ENCODE measurements around the gene DNAAF5. TPM values are rescaled to one million over a fixed set of nuclear protein-coding genes. Genes with fewer than 3 reads are reported as not detected.
A peak's percentile ranks its signal among the peaks of the same experiment; 100 is the strongest.

DNAAF5 gene
- total RNA-seq, 2 experiments from 2014 or later, result 36.4 to 36.8 TPM

GRCh38 chr7:805261-805660 is 78.8 kb downstream of the DNAAF5 start:
- TF ChIP-seq, protein P1, sequence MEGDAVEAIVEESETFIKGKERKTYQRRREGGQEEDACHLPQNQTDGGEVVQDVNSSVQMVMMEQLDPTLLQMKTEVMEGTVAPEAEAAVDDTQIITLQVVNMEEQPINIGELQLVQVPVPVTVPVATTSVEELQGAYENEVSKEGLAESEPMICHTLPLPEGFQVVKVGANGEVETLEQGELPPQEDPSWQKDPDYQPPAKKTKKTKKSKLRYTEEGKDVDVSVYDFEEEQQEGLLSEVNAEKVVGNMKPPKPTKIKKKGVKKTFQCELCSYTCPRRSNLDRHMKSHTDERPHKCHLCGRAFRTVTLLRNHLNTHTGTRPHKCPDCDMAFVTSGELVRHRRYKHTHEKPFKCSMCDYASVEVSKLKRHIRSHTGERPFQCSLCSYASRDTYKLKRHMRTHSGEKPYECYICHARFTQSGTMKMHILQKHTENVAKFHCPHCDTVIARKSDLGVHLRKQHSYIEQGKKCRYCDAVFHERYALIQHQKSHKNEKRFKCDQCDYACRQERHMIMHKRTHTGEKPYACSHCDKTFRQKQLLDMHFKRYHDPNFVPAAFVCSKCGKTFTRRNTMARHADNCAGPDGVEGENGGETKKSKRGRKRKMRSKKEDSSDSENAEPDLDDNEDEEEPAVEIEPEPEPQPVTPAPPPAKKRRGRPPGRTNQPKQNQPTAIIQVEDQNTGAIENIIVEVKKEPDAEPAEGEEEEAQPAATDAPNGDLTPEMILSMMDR (IDR thresholded peaks at IDR 0.05), result no peak
- no peaks in the 10 kb centered on the region for H3K27me3 Mint-ChIP-seq

DNA sequence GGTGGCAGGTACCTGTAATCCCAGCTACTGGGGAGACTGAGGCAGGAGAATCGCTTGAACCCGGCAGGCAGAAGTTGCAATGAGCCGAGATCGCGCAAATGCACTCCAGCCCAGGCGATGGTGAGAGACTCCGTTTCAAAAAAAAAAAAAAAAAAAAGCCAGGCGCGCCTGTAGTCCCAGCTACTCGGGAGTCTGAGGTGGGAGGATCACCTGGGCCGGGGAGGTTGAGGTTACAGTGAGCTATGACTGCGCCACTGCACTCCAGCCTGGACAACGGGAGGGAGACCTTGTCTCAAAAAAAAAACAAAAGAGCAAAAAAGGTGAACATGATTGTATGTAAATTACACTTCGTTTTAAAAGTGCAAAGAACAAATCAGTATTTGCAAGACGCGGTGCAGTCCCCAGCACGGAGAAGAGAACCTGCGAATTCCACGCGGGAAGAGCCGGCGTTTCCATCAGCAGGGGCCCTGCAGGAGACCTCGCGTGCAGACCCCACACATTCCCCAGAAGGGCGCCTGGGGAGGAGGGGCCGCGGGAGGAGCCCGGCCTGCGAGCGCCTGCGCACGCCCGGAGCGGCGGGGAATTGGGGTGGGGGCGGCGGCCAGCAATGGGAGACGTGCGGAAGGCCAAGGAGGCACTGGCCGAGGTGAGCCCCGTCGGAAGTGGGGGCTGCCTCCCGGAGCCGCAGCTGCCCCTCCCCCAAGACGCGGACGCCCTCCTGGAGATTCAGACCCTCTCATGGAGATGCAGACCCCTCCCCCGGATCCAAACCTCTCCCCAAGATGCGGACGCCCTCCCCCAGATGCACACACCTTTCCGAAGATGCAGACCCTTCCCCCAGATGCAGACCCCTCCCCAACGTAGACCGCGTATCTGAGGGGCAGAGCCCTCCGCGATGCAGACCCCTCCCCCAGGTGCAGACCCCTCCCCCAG is 89.1 kb downstream of the DNAAF5 start:
- ATAC-seq (no peak), DNase-seq (peak; percentile 47)
- H3K4me3 Mint-ChIP-seq, result peak overlapping the region; percentile 67
- H3K4me1 Mint-ChIP-seq (ENCODE audit: low read depth), result peaks cover 49% of the 10 kb centered on the region
- POLR2A ChIA-PET, result interaction anchor here (1.1 to 2.6 kb wide), 2 partner anchors 7 to 16 kb away, joined by 3 to 14 read pairs; partner anchors contain the start of gene SUN1
- CTCF ChIA-PET, result interaction anchor here (1.5 kb wide), 1 partner anchor 16 kb away, joined by 11 read pairs; the partner anchor contains the start of gene SUN1
- no peaks in the 10 kb centered on the region for H3K9me3 Mint-ChIP-seq
- intact Hi-C loops (cut with micrococcal nuclease), result no loop called here
- H3K36me3 Mint-ChIP-seq (ENCODE audit: low read depth), result peaks cover 15% of the 10 kb centered on the region
- peaks cover 17% of the 10 kb centered on the region for H3K27me3 Mint-ChIP-seq
- TF ChIP-seq, protein P1 (IDR thresholded peaks at IDR 0.05), result no peak
- H3K27ac Mint-ChIP-seq, result peak overlapping the region; percentile 38

More at GRCh38 chr7:805261-805660, 78.8 kb downstream of the DNAAF5 start:
- Mint-ChIP-seq H3K36me3 (ENCODE audit: low read depth) (no peaks in the 10 kb centered on the region), H3K4me3 (no peak overlapping the region), H3K27ac (no peak overlapping the region), H3K9me3 (no peaks in the 10 kb centered on the region), H3K4me1 (ENCODE audit: low read depth) (no peaks in the 10 kb centered on the region)
- intact Hi-C loops (cut with micrococcal nuclease), result no loop called here
- POLR2A ChIA-PET, result no interaction called here
- DNase-seq (no peak), ATAC-seq (no peak)
- CTCF ChIA-PET, result no interaction called here

DNA sequence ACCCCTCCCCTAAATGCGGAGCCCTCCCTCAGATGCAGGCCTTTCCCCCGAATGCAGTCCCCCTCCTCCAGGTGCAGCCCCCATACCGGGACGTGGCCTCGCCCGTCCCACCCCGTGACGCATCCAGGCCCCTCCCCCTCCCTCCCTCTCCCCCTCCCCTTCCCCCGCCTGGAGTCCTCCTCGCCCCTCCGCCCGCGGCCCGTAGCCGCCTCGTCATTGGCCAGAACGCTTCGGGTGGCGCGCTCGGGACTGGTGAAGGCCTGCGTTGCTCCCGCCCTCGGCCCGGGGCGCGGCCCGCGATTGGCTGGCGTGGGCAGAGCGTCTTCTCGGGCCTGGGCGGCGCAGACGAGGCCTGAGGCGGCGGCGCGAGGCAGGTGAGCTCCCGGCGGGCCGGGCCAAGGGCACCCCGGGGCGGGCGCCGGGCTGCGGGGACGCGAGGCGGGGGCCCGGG is 89.8 kb downstream of the DNAAF5 start:
- DNase-seq (peak; percentile 97), ATAC-seq (peak; percentile 97)
- peaks cover 15% of the 10 kb centered on the region for H3K27me3 Mint-ChIP-seq
- ChIA-PET POLR2A (interaction anchor here (1.0 to 2.6 kb wide), 5 partner anchors 8 to 135 kb away, joined by 3 to 14 read pairs (median 3); partner anchors contain the start of genes GET4 and SUN1), CTCF (interaction anchor here (1.4 to 1.5 kb wide), 3 partner anchors 12 to 57 kb away, joined by 6 to 11 read pairs (median 9); partner anchors contain the start of gene SUN1)
- H3K4me1 Mint-ChIP-seq (ENCODE audit: low read depth), result peaks cover 55% of the 10 kb centered on the region
- H3K9me3 Mint-ChIP-seq, result no peaks in the 10 kb centered on the region
- intact Hi-C loops (cut with micrococcal nuclease), result no loop called here
- H3K36me3 Mint-ChIP-seq (ENCODE audit: low read depth), result peaks cover 18% of the 10 kb centered on the region
- TF ChIP-seq, protein P1 (IDR thresholded peaks at IDR 0.05), result no peak
- no peak overlapping the region for H3K27ac Mint-ChIP-seq
- peak overlapping the region; percentile 67 for H3K4me3 Mint-ChIP-seq

DNA sequence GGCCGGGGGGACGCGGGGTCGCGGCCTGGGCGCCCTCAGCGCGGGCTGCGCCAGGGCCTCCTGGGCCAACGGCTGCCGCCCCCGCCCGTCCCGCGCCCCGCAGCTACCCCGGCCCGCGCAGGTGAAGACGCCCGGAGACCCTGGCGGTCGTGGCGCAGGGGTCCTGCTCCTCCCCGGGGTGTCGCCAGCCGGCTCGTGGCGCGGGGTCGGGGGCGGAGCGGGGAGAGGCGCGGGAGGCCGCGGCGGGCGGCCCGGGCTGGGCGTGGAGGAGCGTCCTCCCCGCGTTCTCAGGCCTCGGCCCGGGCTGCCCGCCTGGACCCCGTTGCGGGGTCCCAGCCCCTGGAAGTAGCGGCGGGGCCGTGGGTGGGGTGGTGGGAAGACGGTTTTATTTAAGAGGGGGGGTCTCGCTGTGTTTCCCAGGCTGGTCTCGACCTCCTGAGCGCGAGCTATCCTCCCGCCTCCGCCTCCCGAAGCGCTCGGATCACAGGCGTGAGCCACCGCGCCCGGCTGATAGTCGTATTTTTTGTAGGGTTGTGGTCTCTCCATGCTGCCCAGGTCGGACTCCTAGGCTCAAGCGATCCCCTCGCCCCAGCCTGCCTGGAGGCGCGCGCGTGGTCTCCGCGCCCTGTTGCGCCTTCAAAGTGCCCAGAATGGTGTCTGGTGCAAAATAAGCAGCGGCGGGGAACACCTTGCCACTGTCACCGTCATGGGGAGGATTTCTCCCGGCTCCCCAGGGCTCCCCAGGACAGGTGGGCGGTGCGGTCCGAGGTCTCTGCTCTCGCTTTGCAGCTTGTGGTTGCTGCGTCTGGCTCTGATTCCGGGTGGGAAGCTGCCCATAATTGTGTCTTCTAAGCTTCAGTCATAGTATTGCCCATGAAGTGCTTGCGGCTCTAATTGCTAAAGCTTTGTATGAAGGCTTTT is 90.5 kb downstream of the DNAAF5 start:
- Mint-ChIP-seq H3K36me3 (ENCODE audit: low read depth) (peaks cover 21% of the 10 kb centered on the region), H3K27ac (peak overlapping the region; percentile 90), H3K9me3 (no peaks in the 10 kb centered on the region), H3K4me1 (ENCODE audit: low read depth) (peaks cover 57% of the 10 kb centered on the region), H3K4me3 (peak overlapping the region; percentile 93), H3K27me3 (peaks cover 12% of the 10 kb centered on the region)
- POLR2A ChIA-PET, result interaction anchor here (0.6 to 2.6 kb wide), 8 partner anchors 9 to 135 kb away, joined by 3 to 14 read pairs (median 3); partner anchors contain the start of genes GET4 and SUN1
- DNase-seq (peak; percentile 73), ATAC-seq (peak; percentile 10)
- TF ChIP-seq, protein P1 (IDR thresholded peaks at IDR 0.05), result no peak
- CTCF ChIA-PET, result interaction anchor here (0.7 to 1.9 kb wide), 8 partner anchors 11 to 56 kb away, joined by 3 to 11 read pairs (median 4); partner anchors contain the start of gene SUN1
- intact Hi-C loops (cut with micrococcal nuclease), result no loop called here

Data from activated CD8-positive, alpha-beta T cell treated with anti-CD3 and anti-CD28 coated beads for 36 hours (primary cell).